ENCODE results near the gene TMEM217. TPM values are rescaled to one million over a fixed set of nuclear protein-coding genes. Genes with fewer than 3 reads are reported as not detected.

Gene TMEM217
- total and polyA plus RNA-seq, 2 of the 4 experiments (the other 2 are of a cell fraction) = 1.4 to 3.5 TPM

- intact Hi-C loops (cut with micrococcal nuclease) (no loop called here), in situ Hi-C loops (cut with MboI; ENCODE audit: low sequenced_read_pairs) (no loop called here), dilution Hi-C loops (cut with HindIII; ENCODE audit: low sequenced_read_pairs, unreplicated experiment) (no loop called here)
- no peak overlapping the region for H2BK15ac ChIP-seq (ENCODE audit: low read depth, low read length)
- no peak overlapping the region for H3K56ac ChIP-seq (ENCODE audit: extremely low read depth, insufficient read depth, low read length)
- ChIA-PET POLR2A (ENCODE audit: unreplicated experiment) (no interaction called here), CTCF (no interaction called here)
- no CpG with 5 or more reads among the region's 4 CpGs for WGBS, 2 experiments (ENCODE audit: extremely low coverage in 2 of 2, insufficient read length in 1 of 2)
- no peak overlapping the region for H3K9ac ChIP-seq (ENCODE audit: low read depth, low read length)
- H2BK120ac ChIP-seq (ENCODE audit: low read depth, low read length) = no peak overlapping the region
- peaks cover 0 to 5% of the 10 kb centered on the region in 2 experiments; a peak in 1 of 4 replicates for H3K79me1 ChIP-seq (ENCODE audit: low read depth in 1 of 2, low read length in 2 of 2)
- no peak overlapping the region for H3K4me3 ChIP-seq (ENCODE audit: insufficient read depth, low read depth, low read length)
- no TSS peak for BruUV-seq (replicated peaks)
- no peak overlapping the region for H3K27ac ChIP-seq (ENCODE audit: insufficient read depth, low read length)
- no peak overlapping the region for H2AK5ac ChIP-seq (ENCODE audit: low read depth, low read length)
- peaks cover 11% of the 10 kb centered on the region for H3K4me1 ChIP-seq (ENCODE audit: control insufficient read depth, insufficient read depth, low read length)
- H3K9me1 ChIP-seq (ENCODE audit: insufficient read depth, low read length) = peaks cover 7% of the 10 kb centered on the region
- no peak overlapping the region for H2AFZ ChIP-seq (replicated peaks; ENCODE audit: low read length, poor library complexity)
- ATAC-seq (ENCODE audit: low read depth) = no peak
- no peak overlapping the region for H3K4me2 ChIP-seq (ENCODE audit: low read depth, low read length)
- H3K23ac ChIP-seq (ENCODE audit: low read depth, low read length) = no peak overlapping the region
- peaks cover 23% of the 10 kb centered on the region for H3K36me3 ChIP-seq (ENCODE audit: control insufficient read depth, insufficient read depth, low read length)
- H4K5ac ChIP-seq (ENCODE audit: low read depth, low read length) = no peak overlapping the region
- no peak overlapping the region for H2BK20ac ChIP-seq (ENCODE audit: low read depth, low read length)
- no peak overlapping the region for H3K14ac ChIP-seq (replicated peaks; ENCODE audit: low read depth, low read length)
- no peak overlapping the region for H3K4ac ChIP-seq (ENCODE audit: low read depth, low read length)
- no peak for DNase-seq
- TF ChIP-seq RAD21 (IDR thresholded peaks at IDR 0.05; ENCODE audit: low read length) (no peak), SMC3 (IDR thresholded peaks at IDR 0.05; ENCODE audit: low read depth, low read length) (no peak), MAZ (IDR thresholded peaks at IDR 0.05; ENCODE audit: borderline replicate concordance, low read depth, low read length) (no peak), MAFK (IDR thresholded peaks at IDR 0.05; ENCODE audit: low read depth, low read length) (no peak)
- no peak overlapping the region for H3K18ac ChIP-seq (ENCODE audit: low read depth, low read length)
- H4K91ac ChIP-seq (ENCODE audit: insufficient read depth, low read depth, low read length) = no peak overlapping the region
- H4K8ac ChIP-seq (ENCODE audit: low read depth in 2 of 2, low read length in 2 of 2) = no peak overlapping the region
- no peak overlapping the region for H2BK5ac ChIP-seq (ENCODE audit: low read depth, low read length, poor library complexity, severe bottlenecking)
- 0 out of 2 replicates have a peak, but pooled peaks cover under 1% of the 10 kb centered on the region for H4K20me1 ChIP-seq (ENCODE audit: insufficient read depth, low read length)
- H2AK9ac ChIP-seq (replicated peaks; ENCODE audit: low read depth, low read length, poor library complexity) = no peak overlapping the region
- no peaks in the 10 kb centered on the region for H3K9me3 ChIP-seq (ENCODE audit: control insufficient read depth, insufficient read depth, low read length)
- no peaks in the 10 kb centered on the region for H3K27me3 ChIP-seq (ENCODE audit: control insufficient read depth, insufficient read depth, low read length)
Measured at GRCh38 chr6:37306624-37307222, 48.8 kb upstream of the TMEM217 start.

All from IMR-90 (cell line).